Endodermal cell (in vitro differentiated cells): Measurements from ENCODE around the gene XYLT1. TPM values are rescaled to one million over a fixed set of nuclear protein-coding genes. Genes with fewer than 3 reads are reported as not detected.

Source experiments
- DNase-seq: peaks from one replicate; pipeline ENCODE4 v3.0.0-alpha.2; 2017
- H3K27ac ChIP-seq: 2 replicates; pipeline ENCODE4 v1.5.1; 2013; ENCODE audit warnings: mild to moderate bottlenecking, low read depth, low read length, moderate library complexity
- H3K27me3 ChIP-seq: 2 replicates; pipeline ENCODE4 v1.6.1; 2013; ENCODE audit warnings: mild to moderate bottlenecking, low read length, moderate library complexity; ENCODE audit not compliant: insufficient read depth, control insufficient read depth, poor library complexity, severe bottlenecking
- H3K36me3 ChIP-seq: 2 replicates; pipeline ENCODE4 v1.7.0; 2013; ENCODE audit warnings: mild to moderate bottlenecking, low read length, moderate library complexity; ENCODE audit not compliant: control insufficient read depth, insufficient read depth
- H3K4me1 ChIP-seq: one replicate; pipeline ENCODE4 v1.7.0; 2013; ENCODE audit warnings: low read length; ENCODE audit not compliant: control insufficient read depth, insufficient read depth
- H3K4me3 ChIP-seq: 2 replicates; pipeline ENCODE4 v1.5.1; 2013; ENCODE audit warnings: mild to moderate bottlenecking, low read length, moderate library complexity
- H3K9ac ChIP-seq: 2 replicates; pipeline ENCODE4 v1.6.1; 2013; ENCODE audit warnings: mild to moderate bottlenecking, low read length, moderate library complexity; ENCODE audit not compliant: poor library complexity, severe bottlenecking; ENCODE audit errors: extremely low read depth
- H3K9me3 ChIP-seq: 2 replicates; pipeline ENCODE4 v1.6.1; 2013; ENCODE audit warnings: mild to moderate bottlenecking, low read length, moderate library complexity; ENCODE audit not compliant: control insufficient read depth
- H3K27ac Mint-ChIP-seq: 2 replicates; pipeline ENCODE4 v1.8.0; 2020; ENCODE audit warnings: mixed read lengths
- H3K27me3 Mint-ChIP-seq: 2 replicates; pipeline ENCODE4 v1.8.0; 2021; ENCODE audit warnings: mild to moderate bottlenecking, mixed read lengths; ENCODE audit not compliant: insufficient read depth
- H3K36me3 Mint-ChIP-seq: 2 replicates; pipeline ENCODE4 v1.8.0; 2020; ENCODE audit warnings: low read depth, mixed read lengths
- H3K4me1 Mint-ChIP-seq: 2 replicates; pipeline ENCODE4 v1.8.0; 2020; ENCODE audit warnings: mixed read lengths
- H3K4me3 Mint-ChIP-seq: 2 replicates; pipeline ENCODE4 v1.8.0; 2020; ENCODE audit warnings: mild to moderate bottlenecking, moderate library complexity, mixed read lengths
- H3K9me3 Mint-ChIP-seq: 2 replicates; pipeline ENCODE4 v1.8.0; 2020; ENCODE audit warnings: mild to moderate bottlenecking, mixed read lengths
- WGBS, 2 experiments: methylation state at CpG; one replicate each; pipeline versions ENCODE4 v1.1.5 to v1.1.7; 2013; ENCODE audit warnings: missing lambda C conversion rate in 2 of 2, mixed read lengths in 1 of 2; ENCODE audit not compliant: insufficient coverage in 1 of 2, insufficient read length in 1 of 2; 5-methylcytosine and 5-hydroxymethylcytosine counted together
- total RNA-seq, 2 donors: library from RNA; stranded (reverse); fragmentation: NEBNext Ultra II Directional in 1 of 2; extraction: Animal tissue kit (Norgen Biotek cat#: 25700) in 1 of 2; gene quantifications; 2 replicates in 1 of 2; 3 replicates in 1 of 2; pipeline ENCODE4 v1.2.1, GENCODE V29; 2021
- TF ChIP-seq, protein P1 (sequence below): fragments of 200-600 bp; sonication (generic); conservative IDR thresholded peaks from 2 replicates; pipeline ENCODE4 v1.5.0; 2021; ENCODE audit warnings: antibody characterized with exemption, mild to moderate bottlenecking

The XYLT1 gene
- total RNA-seq, 2 donors from 2014 or later = 26.8 to 28.5 TPM

DNA sequence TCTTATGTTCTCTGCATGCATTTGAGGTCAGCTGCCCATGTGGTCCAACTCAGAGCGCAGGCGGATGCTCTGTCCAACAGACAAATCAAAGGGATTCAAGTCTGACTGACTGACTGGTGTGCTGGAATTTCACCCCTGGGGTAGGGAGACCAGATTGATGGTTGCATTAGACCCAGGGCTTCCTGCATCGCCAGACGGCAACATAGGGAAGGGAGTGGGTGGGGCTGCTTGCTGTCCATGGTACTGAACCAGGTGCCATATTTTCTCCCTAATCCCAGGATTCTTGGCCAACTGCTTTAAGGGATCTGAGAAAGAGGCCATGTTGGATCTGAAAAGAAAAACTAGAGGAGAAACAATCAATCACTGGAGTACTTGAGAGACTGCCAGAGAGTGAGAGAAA is 332.0 kb downstream of the XYLT1 start:
- Mint-ChIP-seq H3K4me1 (no peaks in the 10 kb centered on the region), H3K27me3 (no peaks in the 10 kb centered on the region), H3K27ac (no peak overlapping the region), H3K9me3 (no peaks in the 10 kb centered on the region), H3K4me3 (no peak overlapping the region), H3K36me3 (peaks cover 17% of the 10 kb centered on the region)
- Histone ChIP-seq H3K4me1 (no peaks in the 10 kb centered on the region), H3K9me3 (no peaks in the 10 kb centered on the region), H3K9ac (no peak overlapping the region), H3K4me3 (no peak overlapping the region), H3K27me3 (no peaks in the 10 kb centered on the region), H3K36me3 (peaks cover 5% of the 10 kb centered on the region), H3K27ac (no peak overlapping the region)
- peak; percentile 83 for DNase-seq
- WGBS, 2 experiments = 64 to 83% methylated on average over 4 of the region's 4 CpGs
- TF ChIP-seq, protein P1, sequence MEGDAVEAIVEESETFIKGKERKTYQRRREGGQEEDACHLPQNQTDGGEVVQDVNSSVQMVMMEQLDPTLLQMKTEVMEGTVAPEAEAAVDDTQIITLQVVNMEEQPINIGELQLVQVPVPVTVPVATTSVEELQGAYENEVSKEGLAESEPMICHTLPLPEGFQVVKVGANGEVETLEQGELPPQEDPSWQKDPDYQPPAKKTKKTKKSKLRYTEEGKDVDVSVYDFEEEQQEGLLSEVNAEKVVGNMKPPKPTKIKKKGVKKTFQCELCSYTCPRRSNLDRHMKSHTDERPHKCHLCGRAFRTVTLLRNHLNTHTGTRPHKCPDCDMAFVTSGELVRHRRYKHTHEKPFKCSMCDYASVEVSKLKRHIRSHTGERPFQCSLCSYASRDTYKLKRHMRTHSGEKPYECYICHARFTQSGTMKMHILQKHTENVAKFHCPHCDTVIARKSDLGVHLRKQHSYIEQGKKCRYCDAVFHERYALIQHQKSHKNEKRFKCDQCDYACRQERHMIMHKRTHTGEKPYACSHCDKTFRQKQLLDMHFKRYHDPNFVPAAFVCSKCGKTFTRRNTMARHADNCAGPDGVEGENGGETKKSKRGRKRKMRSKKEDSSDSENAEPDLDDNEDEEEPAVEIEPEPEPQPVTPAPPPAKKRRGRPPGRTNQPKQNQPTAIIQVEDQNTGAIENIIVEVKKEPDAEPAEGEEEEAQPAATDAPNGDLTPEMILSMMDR = no peak

DNA sequence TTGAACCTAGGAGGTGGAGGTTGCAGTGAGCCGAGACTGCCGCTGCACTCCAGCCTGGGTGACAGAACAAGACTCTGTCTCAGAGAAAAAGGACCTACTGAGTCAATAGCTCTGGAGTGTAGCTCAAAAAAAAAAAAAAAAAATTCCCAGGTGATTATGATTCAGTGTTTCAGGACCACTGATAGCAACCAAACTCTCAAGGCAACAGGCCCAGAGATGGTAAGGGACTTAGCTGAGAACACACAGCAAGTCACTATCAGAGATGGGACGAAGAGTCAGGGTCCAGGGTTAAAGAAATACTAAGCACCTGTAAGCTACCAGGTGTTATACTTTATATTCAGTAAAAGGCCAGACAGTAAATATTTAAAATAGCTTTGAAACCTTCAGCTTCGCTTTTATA is 335.3 kb downstream of the XYLT1 start:
- no peaks in the 10 kb centered on the region for H3K27me3 Mint-ChIP-seq
- 83 to 100% methylated on average over 2 to 4 of the region's 4 CpGs for WGBS, 2 experiments
- no peak overlapping the region for H3K27ac Mint-ChIP-seq
- Histone ChIP-seq H3K27me3 (no peaks in the 10 kb centered on the region), H3K36me3 (peaks cover 5% of the 10 kb centered on the region), H3K9me3 (no peaks in the 10 kb centered on the region), H3K27ac (no peak overlapping the region), H3K4me3 (no peak overlapping the region), H3K4me1 (no peaks in the 10 kb centered on the region), H3K9ac (no peak overlapping the region)
- H3K9me3 Mint-ChIP-seq = no peaks in the 10 kb centered on the region
- DNase-seq = no peak
- H3K4me1 Mint-ChIP-seq = no peaks in the 10 kb centered on the region
- TF ChIP-seq, protein P1 = no peak
- H3K36me3 Mint-ChIP-seq = peaks cover 29% of the 10 kb centered on the region
- no peak overlapping the region for H3K4me3 Mint-ChIP-seq

DNA sequence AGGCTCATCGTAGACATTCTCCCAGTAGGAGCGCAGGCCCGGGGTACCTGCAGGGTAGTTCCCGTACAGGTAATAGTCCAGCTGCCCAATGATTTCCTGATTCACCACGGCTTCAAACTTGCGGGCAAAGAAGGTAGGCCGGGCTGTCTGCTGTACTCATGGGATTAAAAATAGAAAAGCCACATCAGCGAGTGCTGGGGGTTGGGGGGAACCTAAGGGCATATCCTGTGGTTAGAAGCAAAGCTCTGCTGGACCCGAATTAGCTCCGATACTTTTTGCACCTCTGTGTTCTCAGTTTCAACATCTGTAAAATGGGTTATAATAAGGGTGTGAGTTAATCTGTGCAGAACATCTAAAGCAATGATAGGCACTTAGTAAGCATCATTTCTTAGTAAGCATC is 336.2 kb downstream of the XYLT1 start:
- H3K4me1 ChIP-seq = no peaks in the 10 kb centered on the region
- Mint-ChIP-seq H3K27ac (no peak overlapping the region), H3K36me3 (peaks cover 32% of the 10 kb centered on the region), H3K4me1 (no peaks in the 10 kb centered on the region), H3K27me3 (no peaks in the 10 kb centered on the region), H3K4me3 (no peak overlapping the region), H3K9me3 (no peaks in the 10 kb centered on the region)
- H3K9me3 ChIP-seq = no peaks in the 10 kb centered on the region
- no peak overlapping the region for H3K9ac ChIP-seq
- H3K27ac ChIP-seq = no peak overlapping the region
- peaks cover 5% of the 10 kb centered on the region for H3K36me3 ChIP-seq
- no peaks in the 10 kb centered on the region for H3K27me3 ChIP-seq
- 95 to 97% methylated on average over 7 to 10 of the region's 10 CpGs for WGBS, 2 experiments
- no peak overlapping the region for H3K4me3 ChIP-seq
- TF ChIP-seq, protein P1 = no peak
- no peak for DNase-seq
